Fibroblast of lung (primary cell): Measurements from ENCODE around the gene PPP4R1.

Experiments
- CTCF ChIP-seq, 2 donors: IDR thresholded peaks in 1 of 2; conservative IDR thresholded peaks in 1 of 2; 1 replicate in 1 of 2; 2 replicates in 1 of 2; pipeline ENCODE4 v1.5.1; 2011 to 2012; ENCODE audit warnings: low read length in 2 of 2, control low read depth in 1 of 2, inconsistent platforms in 1 of 2, low read depth in 1 of 2, mild to moderate bottlenecking in 1 of 2
- EZH2 ChIP-seq: IDR thresholded peaks from 2 replicates; pipeline ENCODE4 v1.5.1; 2012; ENCODE audit warnings: low read length, control low read depth, mild to moderate bottlenecking; ENCODE audit errors: missing control alignments

GRCh38 chr18:9574473-9575115 is 39.8 kb downstream of the PPP4R1 start:
- no peak for TF ChIP-seq EZH2
- no peak for TF ChIP-seq CTCF (conservative IDR thresholded peaks at IDR 0.05 in 1 of 2, IDR thresholded peaks at IDR 0.05 in 1 of 2; ENCODE audit: low read depth in 1 of 2, low read length in 2 of 2)
